Measurements from ENCODE around the gene PPP2R2C. TPM values are rescaled to one million over a fixed set of nuclear protein-coding genes. Genes with fewer than 3 reads are reported as not detected.

PPP2R2C gene
- 5.4 TPM for total RNA-seq
- 6.4 TPM for polyA plus RNA-seq
- long read RNA-seq, donor 1, partial matches to known transcripts, result 0 of 1 reads
- long read RNA-seq, donor 1, other reads (novel, unspliced or antisense), result 0 of 1 reads
- long read RNA-seq, donor 2, result 0 reads
- long read RNA-seq, donor 3, result 0 reads
- long read RNA-seq, donor 4, result 0 reads
- long read RNA-seq, donor 5, partial matches to known transcripts, result 0 of 4 reads
- long read RNA-seq, donor 5, other reads (novel, unspliced or antisense), result 0 of 4 reads
- long read RNA-seq, donor 6, partial matches to known transcripts, result 0 of 2 reads
- long read RNA-seq, donor 6, other reads (novel, unspliced or antisense), result 0 of 2 reads
- long read RNA-seq, donor 7, partial matches to known transcripts, result 0 of 1 reads
- long read RNA-seq, donor 7, other reads (novel, unspliced or antisense), result 0 of 1 reads
- long read RNA-seq, donor 8, full-length matches to known transcripts, result 1 of 1 reads
- long read RNA-seq, donor 8, partial matches to known transcripts, result 0 of 1 reads
- long read RNA-seq, donor 8, other reads (novel, unspliced or antisense), result 0 of 1 reads
- long read RNA-seq, donor 9, partial matches to known transcripts, result 0 of 1 reads
- long read RNA-seq, donor 9, other reads (novel, unspliced or antisense), result 0 of 1 reads
- long read RNA-seq, donor 10, partial matches to known transcripts, result 0 of 1 reads
- long read RNA-seq, donor 10, other reads (novel, unspliced or antisense), result 0 of 1 reads

GRCh38 chr4:6472387-6473263 lies at the start of gene PPP2R2C:
TSS of gene PPP2R2C (minus strand) at chr4:6472614. CDS start at chr4:6472229, 385 bp downstream.
- Histone ChIP-seq H3K4me1 (ENCODE audit: control insufficient read depth in 2 of 2, insufficient read depth in 2 of 2, low read length in 2 of 2) (no peaks in the 10 kb centered on the region), H3K27me3 (ENCODE audit: control insufficient read depth in 2 of 2, insufficient read depth in 1 of 2, low read length in 1 of 2) (peaks cover 40 to 59% of the 10 kb centered on the region in 2 donors), H3K4me3 (ENCODE audit: low read length in 2 of 2) (peak within 1 kb of the TSS in 1 of 2 donors; percentile 15), H3K9me3 (ENCODE audit: control insufficient read depth in 2 of 2, insufficient read depth in 1 of 2, low read length in 1 of 2) (no peaks in the 10 kb centered on the region), H3K27ac (ENCODE audit: low read depth in 1 of 2, low read length in 1 of 2) (no peak within 1 kb of the TSS), H3K36me3 (ENCODE audit: control insufficient read depth in 2 of 2, insufficient read depth in 2 of 2, low read length in 1 of 2) (no peaks in the 10 kb centered on the region)
- WGBS, result 4% methylated on average over 84 of the region's 86 CpGs
- DNase-seq (ENCODE audit: low read depth in 6 of 9, low spot score in 9 of 9), result no peak

- no peak for DNase-seq (ENCODE audit: low read depth in 6 of 9, low spot score in 9 of 9)
- Histone ChIP-seq H3K27ac (ENCODE audit: low read depth in 1 of 2, low read length in 1 of 2) (no peak overlapping the region), H3K27me3 (ENCODE audit: control insufficient read depth in 2 of 2, insufficient read depth in 1 of 2, low read length in 1 of 2) (no peaks in the 10 kb centered on the region), H3K4me3 (ENCODE audit: low read length in 2 of 2) (no peak overlapping the region), H3K4me1 (ENCODE audit: control insufficient read depth in 2 of 2, insufficient read depth in 2 of 2, low read length in 2 of 2) (no peaks in the 10 kb centered on the region), H3K9me3 (ENCODE audit: control insufficient read depth in 2 of 2, insufficient read depth in 1 of 2, low read length in 1 of 2) (no peaks in the 10 kb centered on the region), H3K36me3 (ENCODE audit: control insufficient read depth in 2 of 2, insufficient read depth in 2 of 2, low read length in 1 of 2) (no peaks in the 10 kb centered on the region)
- WGBS, result 89% methylated on average over 6 of the region's 6 CpGs
These were observed 48.6 kb upstream of the PPP2R2C start for GRCh38 chr4:6520978-6521377.

DNA sequence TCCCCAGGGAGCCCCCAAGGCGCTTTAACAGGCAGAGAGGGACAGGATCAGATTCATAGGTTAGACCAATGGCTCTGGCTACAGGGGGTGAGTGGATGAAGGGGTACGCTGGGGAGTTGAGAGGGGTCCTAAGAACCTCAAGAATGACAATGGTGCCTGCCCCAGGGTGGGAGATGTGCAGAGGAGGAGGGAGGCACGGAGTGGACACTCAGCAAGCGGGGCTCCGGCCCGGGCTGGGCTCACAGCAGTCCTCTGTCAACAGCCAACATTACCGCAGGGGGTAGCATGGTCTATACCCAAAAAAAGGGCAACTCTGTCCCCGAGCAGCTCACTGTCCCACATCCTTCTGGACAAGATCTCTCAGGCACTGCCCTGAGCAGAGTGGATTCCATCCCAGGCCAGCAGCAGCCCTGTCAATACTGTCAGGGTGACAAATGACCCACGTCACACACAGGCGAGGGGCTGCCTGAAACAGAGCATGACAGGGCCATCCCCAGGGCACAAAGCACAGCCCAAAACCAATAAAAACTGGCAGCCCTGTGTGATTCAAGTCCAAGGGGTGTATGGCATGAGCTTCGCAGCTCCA lies 47.7 kb upstream of the PPP2R2C start:
- no peak overlapping the region for H3K27ac ChIP-seq (ENCODE audit: low read depth in 1 of 2, low read length in 1 of 2)
- no peaks in the 10 kb centered on the region for H3K36me3 ChIP-seq (ENCODE audit: control insufficient read depth in 2 of 2, insufficient read depth in 2 of 2, low read length in 1 of 2)
- H3K4me1 ChIP-seq (ENCODE audit: control insufficient read depth in 2 of 2, insufficient read depth in 2 of 2, low read length in 2 of 2), result no peaks in the 10 kb centered on the region
- no peak for DNase-seq (ENCODE audit: low read depth in 6 of 9, low spot score in 9 of 9)
- WGBS, result 71% methylated on average over 11 of the region's 11 CpGs
- no peaks in the 10 kb centered on the region for H3K9me3 ChIP-seq (ENCODE audit: control insufficient read depth in 2 of 2, insufficient read depth in 1 of 2, low read length in 1 of 2)
- H3K27me3 ChIP-seq (ENCODE audit: control insufficient read depth in 2 of 2, insufficient read depth in 1 of 2, low read length in 1 of 2), result no peaks in the 10 kb centered on the region
- no peak overlapping the region for H3K4me3 ChIP-seq (ENCODE audit: low read length in 2 of 2)

DNA sequence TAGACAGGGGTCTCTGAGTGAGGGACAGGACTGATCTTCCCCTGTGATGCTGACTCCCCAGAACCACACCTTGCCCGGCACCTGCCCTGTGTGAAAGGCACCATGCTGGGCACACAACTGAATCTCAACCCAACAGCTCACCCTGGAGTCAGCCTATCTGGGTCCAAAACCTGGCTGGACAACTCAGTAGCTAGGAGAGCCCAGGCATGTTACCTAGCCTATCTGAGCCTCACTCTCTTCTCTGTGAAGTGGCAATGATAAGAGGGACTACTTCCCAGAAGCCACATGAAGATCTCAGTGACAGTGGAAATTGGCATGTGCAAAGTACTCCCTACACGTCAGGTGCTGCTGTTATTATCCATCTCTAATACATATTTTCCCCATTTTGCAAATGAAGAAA lies 44.8 kb upstream of the PPP2R2C start:
- no peaks in the 10 kb centered on the region for H3K27me3 ChIP-seq (ENCODE audit: control insufficient read depth in 2 of 2, insufficient read depth in 1 of 2, low read length in 1 of 2)
- H3K36me3 ChIP-seq (ENCODE audit: control insufficient read depth in 2 of 2, insufficient read depth in 2 of 2, low read length in 1 of 2), result no peaks in the 10 kb centered on the region
- DNase-seq (ENCODE audit: low read depth in 6 of 9, low spot score in 9 of 9), result no peak
- no peak overlapping the region for H3K4me3 ChIP-seq (ENCODE audit: low read length in 2 of 2)
- no peak overlapping the region for H3K27ac ChIP-seq (ENCODE audit: low read depth in 1 of 2, low read length in 1 of 2)
- WGBS, result 89% methylated on average over 2 of the region's 2 CpGs
- no peaks in the 10 kb centered on the region for H3K4me1 ChIP-seq (ENCODE audit: control insufficient read depth in 2 of 2, insufficient read depth in 2 of 2, low read length in 2 of 2)
- H3K9me3 ChIP-seq (ENCODE audit: control insufficient read depth in 2 of 2, insufficient read depth in 1 of 2, low read length in 1 of 2), result peaks cover 0 to 5% of the 10 kb centered on the region in 2 donors

- Histone ChIP-seq H3K9me3 (ENCODE audit: control insufficient read depth in 2 of 2, insufficient read depth in 1 of 2, low read length in 1 of 2) (peaks cover 0 to 5% of the 10 kb centered on the region in 2 donors), H3K36me3 (ENCODE audit: control insufficient read depth in 2 of 2, insufficient read depth in 2 of 2, low read length in 1 of 2) (no peaks in the 10 kb centered on the region), H3K27me3 (ENCODE audit: control insufficient read depth in 2 of 2, insufficient read depth in 1 of 2, low read length in 1 of 2) (no peaks in the 10 kb centered on the region), H3K4me3 (ENCODE audit: low read length in 2 of 2) (no peak overlapping the region), H3K27ac (ENCODE audit: low read depth in 1 of 2, low read length in 1 of 2) (no peak overlapping the region), H3K4me1 (ENCODE audit: control insufficient read depth in 2 of 2, insufficient read depth in 2 of 2, low read length in 2 of 2) (no peaks in the 10 kb centered on the region)
- WGBS, result 76% methylated on average over 8 of the region's 8 CpGs
- DNase-seq (ENCODE audit: low read depth in 6 of 9, low spot score in 9 of 9), result no peak
These were observed 44.3 kb upstream of the PPP2R2C start for GRCh38 chr4:6516762-6517161.

GRCh38 chr4:6516281-6516680 lies 43.9 kb upstream of the PPP2R2C start:
- no peaks in the 10 kb centered on the region for H3K27me3 ChIP-seq (ENCODE audit: control insufficient read depth in 2 of 2, insufficient read depth in 1 of 2, low read length in 1 of 2)
- no peak overlapping the region for H3K4me3 ChIP-seq (ENCODE audit: low read length in 2 of 2)

DNA sequence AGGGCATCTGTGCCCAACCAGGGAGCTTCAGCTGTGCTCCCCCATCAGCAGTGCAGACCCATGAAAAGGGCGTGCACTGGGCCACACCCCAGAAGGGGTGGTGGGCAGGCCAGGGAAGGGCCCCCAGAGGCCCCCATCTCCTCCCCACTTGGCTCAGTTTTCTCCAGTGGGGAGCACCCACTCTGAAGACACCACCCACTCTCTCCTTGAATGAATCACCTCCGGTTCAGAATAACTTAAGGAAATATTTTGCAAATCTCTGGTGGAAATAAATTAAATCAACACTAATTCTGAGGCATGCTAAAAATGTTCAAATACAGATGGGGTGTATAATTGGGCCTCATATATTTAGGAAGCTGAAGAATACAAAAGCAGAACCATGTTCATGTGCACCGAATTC lies 41.3 kb upstream of the PPP2R2C start:
- H3K4me1 ChIP-seq (ENCODE audit: control insufficient read depth in 2 of 2, insufficient read depth in 2 of 2, low read length in 2 of 2), result no peaks in the 10 kb centered on the region
- WGBS, result 85% methylated on average over 3 of the region's 3 CpGs
- DNase-seq (ENCODE audit: low read depth in 6 of 9, low spot score in 9 of 9), result no peak
- H3K9me3 ChIP-seq (ENCODE audit: control insufficient read depth in 2 of 2, insufficient read depth in 1 of 2, low read length in 1 of 2), result peaks cover 0 to 8% of the 10 kb centered on the region in 2 donors
- no peaks in the 10 kb centered on the region for H3K27me3 ChIP-seq (ENCODE audit: control insufficient read depth in 2 of 2, insufficient read depth in 1 of 2, low read length in 1 of 2)
- H3K36me3 ChIP-seq (ENCODE audit: control insufficient read depth in 2 of 2, insufficient read depth in 2 of 2, low read length in 1 of 2), result no peaks in the 10 kb centered on the region
- no peak overlapping the region for H3K4me3 ChIP-seq (ENCODE audit: low read length in 2 of 2)
- no peak overlapping the region for H3K27ac ChIP-seq (ENCODE audit: low read depth in 1 of 2, low read length in 1 of 2)

More at GRCh38 chr4:6516281-6516680, 43.9 kb upstream of the PPP2R2C start:
- H3K27ac ChIP-seq (ENCODE audit: low read depth in 1 of 2, low read length in 1 of 2), result no peak overlapping the region
- no peaks in the 10 kb centered on the region for H3K36me3 ChIP-seq (ENCODE audit: control insufficient read depth in 2 of 2, insufficient read depth in 2 of 2, low read length in 1 of 2)
- H3K4me1 ChIP-seq (ENCODE audit: control insufficient read depth in 2 of 2, insufficient read depth in 2 of 2, low read length in 2 of 2), result no peaks in the 10 kb centered on the region
- peaks cover 0 to 5% of the 10 kb centered on the region in 2 donors for H3K9me3 ChIP-seq (ENCODE audit: control insufficient read depth in 2 of 2, insufficient read depth in 1 of 2, low read length in 1 of 2)
- WGBS, result 87% methylated on average over 9 of the region's 9 CpGs
- no peak for DNase-seq (ENCODE audit: low read depth in 6 of 9, low spot score in 9 of 9)

DNA sequence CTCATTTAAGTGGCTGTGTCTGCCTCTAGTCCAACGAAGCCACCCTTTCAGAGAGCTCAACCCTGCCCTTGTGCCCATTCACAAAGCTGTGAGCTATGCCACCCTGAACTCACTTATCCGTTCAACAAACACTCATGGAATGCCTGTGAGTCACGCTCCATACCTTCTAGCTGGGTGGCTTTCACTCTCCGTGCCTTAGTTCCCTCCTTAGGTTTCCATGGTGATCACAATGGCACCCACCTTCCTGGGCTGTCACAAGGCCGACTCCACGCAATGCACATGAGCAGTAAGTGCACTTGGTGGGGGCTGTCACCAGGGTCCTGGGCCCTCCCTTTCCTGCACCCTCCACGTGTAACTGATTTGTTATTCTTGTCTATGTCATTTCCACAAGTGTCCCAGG lies 37.2 kb upstream of the PPP2R2C start:
- peaks cover 0 to 10% of the 10 kb centered on the region in 2 donors for H3K9me3 ChIP-seq (ENCODE audit: control insufficient read depth in 2 of 2, insufficient read depth in 1 of 2, low read length in 1 of 2)
- H3K4me3 ChIP-seq (ENCODE audit: low read length in 2 of 2), result no peak overlapping the region
- DNase-seq (ENCODE audit: low read depth in 6 of 9, low spot score in 9 of 9), result no peak
- H3K27ac ChIP-seq (ENCODE audit: low read depth in 1 of 2, low read length in 1 of 2), result no peak overlapping the region
- 72% methylated on average over 7 of the region's 7 CpGs for WGBS
- H3K27me3 ChIP-seq (ENCODE audit: control insufficient read depth in 2 of 2, insufficient read depth in 1 of 2, low read length in 1 of 2), result no peaks in the 10 kb centered on the region
- no peaks in the 10 kb centered on the region for H3K36me3 ChIP-seq (ENCODE audit: control insufficient read depth in 2 of 2, insufficient read depth in 2 of 2, low read length in 1 of 2)
- H3K4me1 ChIP-seq (ENCODE audit: control insufficient read depth in 2 of 2, insufficient read depth in 2 of 2, low read length in 2 of 2), result no peaks in the 10 kb centered on the region

Data from thymus (tissue), 14 donors.